ENCODE results near the gene IL1F10.

Gene IL1F10

GRCh38 chr2:113067681-113068080 lies at the start of gene IL1F10:
IL1F10 (plus strand) TSS chr2:113067970; CDS start chr2:113072739, 4,769 bp downstream.
- DNase-seq (ENCODE audit: low read depth) = no peak

GRCh38 chr2:113018509-113018908 lies 49.3 kb upstream of the IL1F10 start:
- DNase-seq (ENCODE audit: low read depth) = no peak

- DNase-seq (ENCODE audit: low read depth) = no peak
These were observed 46.5 kb upstream of the IL1F10 start for GRCh38 chr2:113021312-113021711.

GRCh38 chr2:113024764-113025163 lies 43.0 kb upstream of the IL1F10 start:
- no peak for DNase-seq (ENCODE audit: low read depth)

GRCh38 chr2:113025737-113026136 lies 42.0 kb upstream of the IL1F10 start:
- no peak for DNase-seq (ENCODE audit: low read depth)

GRCh38 chr2:113027691-113028090 lies 40.1 kb upstream of the IL1F10 start:
- no peak for DNase-seq (ENCODE audit: low read depth)

- DNase-seq (ENCODE audit: low read depth) = no peak
These were observed 39.7 kb upstream of the IL1F10 start for GRCh38 chr2:113028112-113028511.

- no peak for DNase-seq (ENCODE audit: low read depth)
These were observed 35.0 kb upstream of the IL1F10 start for GRCh38 chr2:113032737-113033136.

- DNase-seq (ENCODE audit: low read depth) = no peak
These were observed 33.8 kb upstream of the IL1F10 start for GRCh38 chr2:113034016-113034415.

GRCh38 chr2:113036763-113037162 lies 31.0 kb upstream of the IL1F10 start:
- DNase-seq (ENCODE audit: low read depth) = no peak

- no peak for DNase-seq (ENCODE audit: low read depth)
These were observed 29.5 kb upstream of the IL1F10 start for GRCh38 chr2:113038291-113038690.

- no peak for DNase-seq (ENCODE audit: low read depth)
These were observed 28.6 kb upstream of the IL1F10 start for GRCh38 chr2:113039158-113039557.

GRCh38 chr2:113039719-113040118 lies 28.1 kb upstream of the IL1F10 start:
- no peak for DNase-seq (ENCODE audit: low read depth)

- DNase-seq (ENCODE audit: low read depth) = no peak
These were observed 25.9 kb upstream of the IL1F10 start for GRCh38 chr2:113041871-113042270.

GRCh38 chr2:113046465-113046864 lies 21.3 kb upstream of the IL1F10 start:
- DNase-seq (ENCODE audit: low read depth) = no peak

- DNase-seq (ENCODE audit: low read depth) = no peak
These were observed 16.6 kb upstream of the IL1F10 start for GRCh38 chr2:113050921-113051895.

- DNase-seq (ENCODE audit: low read depth) = no peak
These were observed 15.3 kb upstream of the IL1F10 start, which contains the start of gene IL36B for GRCh38 chr2:113052396-113052917. IL36B (minus strand) TSS chr2:113052867.

GRCh38 chr2:113053666-113054065 lies 14.1 kb upstream of the IL1F10 start:
- DNase-seq (ENCODE audit: low read depth) = no peak

- no peak for DNase-seq (ENCODE audit: low read depth)
These were observed 13.7 kb upstream of the IL1F10 start for GRCh38 chr2:113054066-113054465.

- DNase-seq (ENCODE audit: low read depth) = no peak
These were observed 11.2 kb upstream of the IL1F10 start for GRCh38 chr2:113056521-113056920.

GRCh38 chr2:113057117-113057516 lies 10.7 kb upstream of the IL1F10 start:
- no peak for DNase-seq (ENCODE audit: low read depth)

GRCh38 chr2:113058411-113058994 lies 9.3 kb upstream of the IL1F10 start:
- no peak for DNase-seq (ENCODE audit: low read depth)
